GM21360 (cell line): ENCODE measurements around the gene IFNAR2.
"Not testable (repeated sequence)": the region's sequence is repeated elsewhere in the genome, so short reads cannot be mapped to it uniquely, and the experiment has no call there.

Experiments used
- ATAC-seq: cut with Tn5 transposase; IDR thresholded peaks from one replicate; pipeline ENCODE4 v1.9.1; 2021; ENCODE audit warnings: mild to moderate bottlenecking, moderate library complexity; ENCODE audit not compliant: unreplicated experiment

Gene IFNAR2

GRCh38 chr21:33212159-33212851, 17.4 kb upstream of the IFNAR2 start:
- ATAC-seq = no peak

- ATAC-seq = no peak
Observed at GRCh38 chr21:33214056-33214455, 15.7 kb upstream of the IFNAR2 start.

- no peak for ATAC-seq
Observed at GRCh38 chr21:33217138-33217520, 12.6 kb upstream of the IFNAR2 start.

- no peak for ATAC-seq
Observed at GRCh38 chr21:33219300-33219699, 10.4 kb upstream of the IFNAR2 start.

- no peak for ATAC-seq
Observed at GRCh38 chr21:33219954-33220353, 9.8 kb upstream of the IFNAR2 start.

- ATAC-seq = not testable (repeated sequence)
Observed at GRCh38 chr21:33225376-33225775, 4.4 kb upstream of the IFNAR2 start.

GRCh38 chr21:33228455-33228854, 1.3 kb upstream of the IFNAR2 start:
- ATAC-seq = no peak

GRCh38 chr21:33229099-33229783, 497 bp upstream of the IFNAR2 start:
- ATAC-seq = no peak

- peak; percentile 35 for ATAC-seq
Observed at GRCh38 chr21:33230545-33231324, 997 bp downstream of the IFNAR2 start.

- ATAC-seq = no peak
Observed at GRCh38 chr21:33231526-33231925, 1.8 kb downstream of the IFNAR2 start.

- ATAC-seq = no peak
Observed at GRCh38 chr21:33232291-33233034, 2.7 kb downstream of the IFNAR2 start.

- no peak for ATAC-seq
Observed at GRCh38 chr21:33234635-33235520, 5.1 kb downstream of the IFNAR2 start.

GRCh38 chr21:33236013-33236686, 6.4 kb downstream of the IFNAR2 start:
- ATAC-seq = no peak

- ATAC-seq = no peak
Observed at GRCh38 chr21:33236766-33237165, 7.0 kb downstream of the IFNAR2 start.

- ATAC-seq = no peak
Observed at GRCh38 chr21:33237486-33237885, 7.7 kb downstream of the IFNAR2 start.

- ATAC-seq = peak; percentile 11
Observed at GRCh38 chr21:33238146-33238545, 8.4 kb downstream of the IFNAR2 start.

GRCh38 chr21:33238565-33239255, 9.0 kb downstream of the IFNAR2 start:
- peak; percentile 75 for ATAC-seq

GRCh38 chr21:33239559-33240127, 9.9 kb downstream of the IFNAR2 start:
- ATAC-seq = not testable (repeated sequence)

- no peak for ATAC-seq
Observed at GRCh38 chr21:33240404-33240803, 10.7 kb downstream of the IFNAR2 start.
